Lower leg skin (tissue), 4 donors: ENCODE results near the gene CASP3. TPM values are rescaled to one million over a fixed set of nuclear protein-coding genes. Genes with fewer than 3 reads are reported as not detected.
"Not testable (repeated sequence)": the region's sequence is repeated elsewhere in the genome, so short reads cannot be mapped to it uniquely, and the experiment has no call there.

Experiments used
- DNase-seq, 2 donors: peaks; one replicate each; pipeline ENCODE4 v3.0.0-alpha.2; 2019; ENCODE audit warnings: low spot score in 2 of 2
- H3K4me3 ChIP-seq: fragments of 200-600 bp; sonication (generic); 2 replicates; pipeline ENCODE4 v1.5.1; 2017; ENCODE audit warnings: mild to moderate bottlenecking, low read depth; ENCODE audit not compliant: poor library complexity, severe bottlenecking
- CTCF ChIP-seq, 3 donors: fragments of 450-650 bp; IDR thresholded peaks; one replicate each; pipeline ENCODE4 v1.5.1; 2016; ENCODE audit warnings: antibody characterized with exemption in 3 of 3, mild to moderate bottlenecking in 3 of 3, moderate library complexity in 2 of 3
- POLR2A ChIP-seq, 2 donors: fragments of 450-650 bp; IDR thresholded peaks; one replicate each; pipeline ENCODE4 v1.6.1; 2016 to 2017; ENCODE audit warnings: antibody characterized with exemption in 2 of 2, mild to moderate bottlenecking in 1 of 2, moderate library complexity in 1 of 2
- WGBS, 2 donors: methylation state at CpG; one replicate each; pipeline ENCODE4 v1.1.5; 2018; 5-methylcytosine and 5-hydroxymethylcytosine counted together
- intact Hi-C: fragments of 100-400 bp; cut with DNase I; formaldehyde crosslinking; loops from one replicate; pipeline ENCODE4 v1.15.0; 2023; ENCODE audit warnings: low total_unique reads
- total RNA-seq, 4 donors: library from RNA; depleted of rRNA; stranded (reverse); fragments of >200 nt; gene quantifications; one replicate each; pipeline ENCODE4 v1.1.0, GENCODE V29; 2016

CASP3 gene
- total RNA-seq, 4 donors from 2014 or later = 10.2 to 18.4 (median 14.8) TPM

DNA sequence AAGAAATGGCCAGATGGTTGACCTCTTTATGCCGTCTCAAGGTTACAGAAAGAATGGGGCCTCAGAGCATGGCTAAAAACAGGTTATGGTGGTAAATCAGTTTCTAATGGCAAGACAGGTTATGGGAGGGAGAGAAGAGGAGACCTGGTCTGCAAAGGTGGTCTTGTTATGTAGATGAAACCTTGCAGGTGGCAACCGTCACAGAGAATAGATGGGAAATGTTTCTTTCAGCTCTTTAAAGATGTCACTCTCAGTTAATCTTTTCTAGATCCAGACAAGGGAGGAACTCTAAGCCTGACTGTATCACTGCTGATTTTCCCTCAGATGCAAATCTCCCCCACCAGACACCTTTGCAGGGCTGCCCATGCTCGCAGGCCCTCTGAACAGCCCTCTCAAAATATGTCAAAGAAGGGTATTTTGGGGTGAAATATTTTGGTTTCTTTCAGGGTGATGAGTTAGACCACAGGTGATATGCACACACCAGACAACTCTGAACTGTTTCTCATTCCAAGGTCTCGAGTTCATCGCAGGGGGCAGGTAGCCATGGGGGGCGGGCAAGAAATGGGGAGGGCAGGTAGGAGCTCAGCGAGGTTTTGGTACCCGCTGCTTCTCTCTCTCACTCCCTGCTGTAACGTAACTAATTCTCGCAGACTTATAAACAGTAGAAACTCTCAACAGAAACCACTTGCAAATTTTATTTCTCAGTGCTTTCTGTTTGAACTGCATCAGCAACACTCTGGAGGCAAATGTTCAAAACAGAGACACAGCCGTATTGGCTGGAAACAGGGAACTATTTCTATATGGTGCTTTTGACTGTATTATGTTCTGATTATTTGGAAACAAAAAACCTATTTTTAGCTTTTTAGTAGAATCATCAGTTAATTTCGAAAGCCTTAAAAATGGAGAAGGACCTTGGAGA is 32.4 kb downstream of the CASP3 start:
- TF ChIP-seq CTCF (IDR thresholded peaks at IDR 0.05) = no peak
- TF ChIP-seq POLR2A (IDR thresholded peaks at IDR 0.05) = no peak
- WGBS, 2 donors = 82 to 83% methylated on average over 12 of the region's 12 CpGs
- DNase-seq = no peak
- intact Hi-C loops = no loop called here
- no peak overlapping the region for H3K4me3 ChIP-seq

GRCh38 chr4:184616168-184616567 is 33.1 kb downstream of the CASP3 start:
- H3K4me3 ChIP-seq, DNase-seq, intact Hi-C loops: not testable (repeated sequence)
- WGBS, 2 donors = 81 to 89% methylated on average over 2 of the region's 2 CpGs

DNA sequence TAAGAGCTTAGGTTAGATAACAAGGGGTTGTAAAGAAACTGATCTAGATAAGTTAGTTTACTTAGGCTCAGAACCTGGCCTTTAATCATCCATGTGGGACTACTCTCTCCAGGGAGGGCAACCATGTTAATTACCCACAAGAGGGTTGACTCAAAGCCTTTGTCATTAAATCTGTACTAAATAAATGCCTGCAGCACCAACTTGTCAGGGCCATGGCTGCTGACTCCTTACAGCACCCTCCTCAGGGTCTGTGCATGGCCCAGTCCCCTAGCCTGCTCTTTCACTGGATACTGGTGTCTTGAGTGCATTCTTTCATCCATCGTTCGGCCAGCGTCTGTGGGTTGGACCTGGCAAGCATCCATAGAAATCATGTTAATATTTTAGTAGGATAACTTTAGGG is 34.7 kb downstream of the CASP3 start:
- no peak overlapping the region for H3K4me3 ChIP-seq
- no peak for DNase-seq
- intact Hi-C loops = no loop called here
- WGBS, 2 donors = 89 to 94% methylated on average over 3 of the region's 3 CpGs
- TF ChIP-seq CTCF (IDR thresholded peaks at IDR 0.05) (no peak), POLR2A (IDR thresholded peaks at IDR 0.05) (no peak)

GRCh38 chr4:184613405-184613804 is 35.8 kb downstream of the CASP3 start:
- no peak for DNase-seq
- no peak for TF ChIP-seq CTCF (IDR thresholded peaks at IDR 0.05)
- 86 to 92% methylated on average over 2 of the region's 2 CpGs for WGBS, 2 donors
- no peak overlapping the region for H3K4me3 ChIP-seq
- intact Hi-C loops = no loop called here

DNA sequence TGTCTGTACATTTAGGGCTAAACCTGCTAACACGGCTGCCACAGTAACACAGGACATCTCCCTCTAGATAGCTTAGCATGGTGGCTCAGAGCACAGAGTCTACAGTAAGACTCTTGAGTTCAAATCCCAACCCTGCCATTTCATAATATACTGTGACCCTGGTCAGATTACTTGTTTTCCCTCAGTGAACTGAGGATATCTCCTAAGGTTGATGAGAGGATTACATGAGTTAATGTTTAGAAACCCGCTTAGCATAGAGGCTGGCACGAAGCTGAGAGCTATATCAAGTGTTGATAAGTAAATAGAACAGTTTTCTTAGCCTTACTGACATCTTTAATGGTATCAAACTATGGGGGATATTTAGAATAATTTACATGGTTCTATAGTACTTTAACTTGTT is 37.2 kb downstream of the CASP3 start:
- intact Hi-C loops = no loop called here
- H3K4me3 ChIP-seq = no peak overlapping the region
- no peak for TF ChIP-seq CTCF (IDR thresholded peaks at IDR 0.05)
- TF ChIP-seq POLR2A (IDR thresholded peaks at IDR 0.05) = no peak
- 91% methylated on average over 3 of the region's 3 CpGs for WGBS, 2 donors
- no peak for DNase-seq

DNA sequence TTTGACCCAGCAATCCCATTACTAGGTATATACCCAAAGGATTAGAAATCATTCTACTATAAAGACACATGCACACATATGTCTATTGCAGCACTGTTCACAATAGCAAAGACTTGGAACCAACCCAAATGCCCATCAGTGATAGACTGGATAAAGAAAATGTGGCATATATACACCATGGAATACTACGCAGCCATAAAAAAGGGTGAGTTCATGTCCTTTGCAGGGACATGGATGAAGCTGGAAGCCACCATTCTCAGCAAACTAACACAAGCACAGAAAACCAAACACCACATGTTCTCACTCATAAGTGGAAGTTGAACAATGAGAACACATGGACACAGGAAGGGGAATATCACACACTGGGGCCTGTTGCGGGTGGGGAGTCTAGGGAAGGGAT is 41.8 kb downstream of the CASP3 start:
- DNase-seq, H3K4me3 ChIP-seq, intact Hi-C loops: not testable (repeated sequence)
- WGBS, 2 donors = 48 to 97% methylated on average over 2 of the region's 2 CpGs

DNA sequence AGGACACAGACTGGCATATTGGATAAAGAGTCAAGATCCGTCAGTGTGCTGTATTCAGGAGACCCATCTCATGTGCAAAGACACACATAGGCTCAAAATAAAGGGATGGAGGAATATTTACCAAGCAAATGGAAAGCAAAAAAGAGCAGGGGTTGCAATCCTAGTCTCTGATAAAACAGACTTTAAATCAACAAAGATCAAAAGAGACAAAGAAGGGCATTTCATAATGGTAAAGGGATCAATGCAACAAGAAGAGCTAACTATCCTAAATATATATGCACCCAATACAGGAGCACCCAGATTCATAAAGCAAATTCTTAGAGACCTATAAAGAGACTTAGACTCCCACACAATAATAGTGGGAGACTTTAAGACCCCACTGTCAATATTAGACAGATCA is 46.4 kb downstream of the CASP3 start:
- H3K4me3 ChIP-seq, DNase-seq, intact Hi-C loops: not testable (repeated sequence)
- WGBS, 2 donors = 0% methylated on average over 1 of the region's 1 CpG

GRCh38 chr4:184600982-184601381 is 48.3 kb downstream of the CASP3 start:
- WGBS, 2 donors = 87 to 88% methylated on average over 8 of the region's 8 CpGs
- DNase-seq, H3K4me3 ChIP-seq, intact Hi-C loops: not testable (repeated sequence)
